Endothelial cell (in vitro differentiated cells): Measurements from ENCODE around the gene ADSS1. TPM values are rescaled to one million over a fixed set of nuclear protein-coding genes. Genes with fewer than 3 reads are reported as not detected.

Experiments used
- DNase-seq: peaks from one replicate; pipeline ENCODE4 v3.0.0; 2021; ENCODE audit warnings: low spot score
- H3K27ac Mint-ChIP-seq: one replicate; pipeline ENCODE4 v1.8.0; 2021; ENCODE audit warnings: mixed read lengths, inconsistent platforms; ENCODE audit not compliant: unreplicated experiment
- H3K27me3 Mint-ChIP-seq: one replicate; pipeline ENCODE4 v1.8.0; 2021; ENCODE audit warnings: mild to moderate bottlenecking, moderate library complexity, mixed read lengths, inconsistent platforms; ENCODE audit not compliant: unreplicated experiment
- H3K36me3 Mint-ChIP-seq: one replicate; pipeline ENCODE4 v1.8.0; 2021; ENCODE audit warnings: mild to moderate bottlenecking, low read depth, mixed read lengths, inconsistent platforms; ENCODE audit not compliant: unreplicated experiment
- H3K4me1 Mint-ChIP-seq: one replicate; pipeline ENCODE4 v1.8.0; 2021; ENCODE audit warnings: mild to moderate bottlenecking, mixed read lengths, inconsistent platforms; ENCODE audit not compliant: unreplicated experiment
- H3K4me3 Mint-ChIP-seq: one replicate; pipeline ENCODE4 v1.8.0; 2021; ENCODE audit warnings: mild to moderate bottlenecking, mixed read lengths, inconsistent platforms; ENCODE audit not compliant: unreplicated experiment
- H3K9me3 Mint-ChIP-seq: one replicate; pipeline ENCODE4 v1.8.0; 2021; ENCODE audit warnings: mixed read lengths, inconsistent platforms; ENCODE audit not compliant: unreplicated experiment
- total RNA-seq: library from RNA; stranded (reverse); fragmentation: NEBNext Ultra II Directional; extraction: Animal tissue kit (Norgen Biotek cat#: 25700); gene quantifications from one replicate; pipeline ENCODE4 v1.2.1, GENCODE V29; 2021; ENCODE audit not compliant: unreplicated experiment
- TF ChIP-seq, protein P1 (sequence below): fragments of 200-600 bp; sonication (generic); IDR thresholded peaks from one replicate; pipeline ENCODE4 v1.5.0; 2021; ENCODE audit warnings: antibody characterized with exemption; ENCODE audit not compliant: unreplicated experiment

ADSS1 gene
- total RNA-seq, 1 donor from 2014 or later, result 6.1 TPM

- Mint-ChIP-seq H3K4me1 (no peaks in the 10 kb centered on the region), H3K27ac (no peak overlapping the region), H3K27me3 (peaks cover 7% of the 10 kb centered on the region), H3K4me3 (no peak overlapping the region), H3K9me3 (no peaks in the 10 kb centered on the region), H3K36me3 (peaks cover 19% of the 10 kb centered on the region)
- DNase-seq, result no peak
- TF ChIP-seq, protein P1, sequence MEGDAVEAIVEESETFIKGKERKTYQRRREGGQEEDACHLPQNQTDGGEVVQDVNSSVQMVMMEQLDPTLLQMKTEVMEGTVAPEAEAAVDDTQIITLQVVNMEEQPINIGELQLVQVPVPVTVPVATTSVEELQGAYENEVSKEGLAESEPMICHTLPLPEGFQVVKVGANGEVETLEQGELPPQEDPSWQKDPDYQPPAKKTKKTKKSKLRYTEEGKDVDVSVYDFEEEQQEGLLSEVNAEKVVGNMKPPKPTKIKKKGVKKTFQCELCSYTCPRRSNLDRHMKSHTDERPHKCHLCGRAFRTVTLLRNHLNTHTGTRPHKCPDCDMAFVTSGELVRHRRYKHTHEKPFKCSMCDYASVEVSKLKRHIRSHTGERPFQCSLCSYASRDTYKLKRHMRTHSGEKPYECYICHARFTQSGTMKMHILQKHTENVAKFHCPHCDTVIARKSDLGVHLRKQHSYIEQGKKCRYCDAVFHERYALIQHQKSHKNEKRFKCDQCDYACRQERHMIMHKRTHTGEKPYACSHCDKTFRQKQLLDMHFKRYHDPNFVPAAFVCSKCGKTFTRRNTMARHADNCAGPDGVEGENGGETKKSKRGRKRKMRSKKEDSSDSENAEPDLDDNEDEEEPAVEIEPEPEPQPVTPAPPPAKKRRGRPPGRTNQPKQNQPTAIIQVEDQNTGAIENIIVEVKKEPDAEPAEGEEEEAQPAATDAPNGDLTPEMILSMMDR, result no peak
Observed at GRCh38 chr14:104707608-104708595, 16.1 kb upstream of the ADSS1 start.

GRCh38 chr14:104708606-104709268 lies 15.3 kb upstream of the ADSS1 start:
- H3K4me1 Mint-ChIP-seq, result no peaks in the 10 kb centered on the region
- peak; percentile 83 for DNase-seq
- H3K9me3 Mint-ChIP-seq, result no peaks in the 10 kb centered on the region
- H3K27ac Mint-ChIP-seq, result no peak overlapping the region
- H3K4me3 Mint-ChIP-seq, result no peak overlapping the region
- peaks cover 15% of the 10 kb centered on the region for H3K36me3 Mint-ChIP-seq
- H3K27me3 Mint-ChIP-seq, result peaks cover 7% of the 10 kb centered on the region
- TF ChIP-seq, protein P1, result peak; percentile 96

DNA sequence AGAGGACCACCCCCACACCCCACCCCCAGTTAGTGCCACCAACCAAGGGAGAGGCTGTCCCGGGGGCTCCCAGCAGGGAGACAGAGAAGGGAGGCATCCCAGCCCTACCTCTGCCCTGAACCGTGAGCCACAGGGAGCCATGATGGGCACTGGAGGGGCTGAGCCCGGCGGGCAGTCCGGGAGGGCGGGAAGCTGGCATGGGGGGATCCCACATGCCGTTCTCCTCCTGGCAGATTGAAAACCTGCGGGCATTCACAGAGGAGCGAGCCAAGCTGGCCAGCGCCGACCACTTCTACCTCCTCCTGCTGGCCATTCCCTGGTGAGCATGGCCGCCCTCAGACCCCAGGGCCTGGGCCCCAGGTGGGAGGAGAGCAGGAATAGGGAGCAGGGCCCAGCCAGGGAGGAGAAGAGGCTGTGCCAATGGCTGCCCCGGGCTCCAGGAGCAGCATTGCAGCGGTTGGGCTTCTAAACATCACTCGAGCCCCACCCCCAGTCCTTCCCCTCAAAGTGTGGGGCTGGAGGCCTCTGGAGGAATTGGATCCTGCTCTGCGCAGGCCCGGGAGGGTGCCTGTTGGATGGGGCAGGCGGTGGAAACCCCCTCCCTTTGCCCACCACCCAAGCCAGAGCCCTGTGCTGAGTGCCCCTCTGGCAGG lies 14.5 kb upstream of the ADSS1 start:
- Mint-ChIP-seq H3K4me1 (no peaks in the 10 kb centered on the region), H3K9me3 (no peaks in the 10 kb centered on the region)

DNA sequence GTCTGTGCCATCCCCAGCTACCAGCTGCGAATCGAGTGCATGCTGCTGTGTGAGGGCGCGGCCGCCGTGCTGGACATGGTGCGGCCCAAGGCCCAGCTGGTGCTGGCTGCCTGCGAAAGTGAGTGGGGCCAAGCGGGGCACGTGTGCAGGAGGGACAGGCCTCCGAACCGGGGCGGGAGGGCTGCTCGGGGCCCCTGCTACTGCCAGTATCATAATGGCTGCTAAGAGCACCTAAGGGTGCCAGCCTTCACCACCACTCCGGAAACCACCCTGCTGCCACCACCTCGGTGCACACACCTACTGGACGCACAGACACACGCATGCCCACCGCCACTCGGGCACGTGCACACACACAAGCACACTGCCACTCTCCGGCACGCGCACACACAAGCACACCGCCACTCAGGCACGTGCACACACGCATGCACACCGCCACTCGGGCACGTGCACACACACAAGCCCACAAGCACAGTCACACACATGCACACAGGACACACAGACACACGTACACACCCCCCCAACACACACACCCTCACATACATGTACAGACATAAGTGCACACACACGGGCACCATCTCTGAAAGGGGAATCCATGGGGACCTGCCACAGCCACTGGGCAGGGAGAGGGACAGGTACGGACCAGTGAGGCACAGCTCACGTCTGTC lies 13.8 kb upstream of the ADSS1 start:
- H3K27me3 Mint-ChIP-seq, result peaks cover 7% of the 10 kb centered on the region
- no peaks in the 10 kb centered on the region for H3K4me1 Mint-ChIP-seq
- peaks cover 4% of the 10 kb centered on the region for H3K36me3 Mint-ChIP-seq
- H3K27ac Mint-ChIP-seq, result no peak overlapping the region
- peak overlapping the region; percentile 80 for H3K4me3 Mint-ChIP-seq
- TF ChIP-seq, protein P1, result no peak
- H3K9me3 Mint-ChIP-seq, result no peaks in the 10 kb centered on the region
- DNase-seq, result no peak

More for the DNA sequence above, 14.5 kb upstream of the ADSS1 start:
- Mint-ChIP-seq H3K27ac (no peak overlapping the region), H3K4me3 (no peak overlapping the region), H3K27me3 (peaks cover 7% of the 10 kb centered on the region), H3K36me3 (peaks cover 9% of the 10 kb centered on the region)
- no peak for DNase-seq
- TF ChIP-seq, protein P1, result no peak
